Measurements from ENCODE around the gene KREMEN1.
A peak's percentile ranks its signal among the peaks of the same experiment; 100 is the strongest.

- TF ChIP-seq CTCF (IDR thresholded peaks at IDR 0.05) = peak; percentile 91
- TF ChIP-seq JUND (IDR thresholded peaks at IDR 0.05) = no peak
- TF ChIP-seq POLR2AphosphoS5 (IDR thresholded peaks at IDR 0.05; ENCODE audit: low read depth, low read length) = no peak
- TF ChIP-seq RCOR1 (IDR thresholded peaks at IDR 0.05; ENCODE audit: low read length) = no peak
- TF ChIP-seq FOXM1 (IDR thresholded peaks at IDR 0.05; ENCODE audit: low read depth) = no peak
- no peak for TF ChIP-seq REST (IDR thresholded peaks at IDR 0.05; ENCODE audit: low read depth, low read length)
- peak; percentile 80 for TF ChIP-seq RAD21 (IDR thresholded peaks at IDR 0.05; ENCODE audit: low read length)
- TF ChIP-seq USF1 (IDR thresholded peaks at IDR 0.05; ENCODE audit: borderline replicate concordance, low read depth) = no peak
- no peak for TF ChIP-seq USF2 (IDR thresholded peaks at IDR 0.05; ENCODE audit: borderline replicate concordance, low read depth, low read length)
Observed at GRCh38 chr22:29154364-29155048, 81.7 kb downstream of the KREMEN1 start.
